Prostate gland (tissue), 2 donors: ENCODE results near the gene GPR17. TPM values are rescaled to one million over a fixed set of nuclear protein-coding genes. Genes with fewer than 3 reads are reported as not detected.

ENCODE experiments used
- DNase-seq: peaks from one replicate; pipeline ENCODE4 v3.0.0-alpha.2; 2019; ENCODE audit warnings: low spot score
- H3K27ac ChIP-seq, 2 donors: fragments of 200-600 bp; sonication (generic); 2 replicates each; pipeline ENCODE4 v1.5.1; 2017 to 2019
- H3K27me3 ChIP-seq: fragments of 200-600 bp; sonication (generic); replicated peaks from 2 replicates; pipeline ENCODE4 v1.5.1; 2019; ENCODE audit not compliant: insufficient read depth
- H3K36me3 ChIP-seq, 2 donors: fragments of 200-600 bp; sonication (generic); 1 replicate in 1 of 2; 2 replicates in 1 of 2; pipeline versions ENCODE4 v1.5.1 to v1.8.1; 2017 to 2019
- H3K4me1 ChIP-seq: fragments of 200-600 bp; sonication (generic); replicated peaks from 2 replicates; pipeline ENCODE4 v1.5.1; 2019
- H3K4me3 ChIP-seq, 2 donors: fragments of 200-600 bp; sonication (generic); 2 replicates each; pipeline ENCODE4 v1.5.1; 2017 to 2019
- H3K9me3 ChIP-seq: fragments of 200-600 bp; sonication (generic); 2 replicates; pipeline ENCODE4 v1.5.1; 2017
- POLR2A ChIP-seq: fragments of 450-650 bp; IDR thresholded peaks from one replicate; pipeline ENCODE4 v1.6.1; 2016; ENCODE audit warnings: antibody characterized with exemption, mild to moderate bottlenecking
- POLR2AphosphoS5 ChIP-seq: sonication (generic); formaldehyde crosslinking; IDR thresholded peaks from one replicate; pipeline ENCODE4 v1.6.1; 2017; ENCODE audit warnings: antibody characterized with exemption
- WGBS: methylation state at CpG from one replicate; pipeline ENCODE4 v1.1.5; 2018; 5-methylcytosine and 5-hydroxymethylcytosine counted together
- intact Hi-C: fragments of 100-400 bp; cut with DNase I; formaldehyde crosslinking; loops from one replicate; pipeline ENCODE4 v1.14.2; 2022
- total RNA-seq, 2 donors: library from RNA; depleted of rRNA; stranded (reverse); fragments of >200 nt; gene quantifications; one replicate each; pipeline ENCODE4 v1.1.0, GENCODE V29; 2016
- TF ChIP-seq, protein P1 (sequence below), 4 experiments: fragments of 200-600 bp in 2 of 4; fragments of 450-650 bp in 2 of 4; sonication (generic) in 2 of 4; IDR thresholded peaks; 1 replicate in 3 of 4; 2 replicates in 1 of 4; pipeline ENCODE4 v1.5.1; 2016 to 2019; ENCODE audit warnings: antibody characterized with exemption in 4 of 4, mild to moderate bottlenecking in 2 of 4, moderate library complexity in 2 of 4

Gene GPR17
- total RNA-seq, 2 donors from 2014 or later: not detected

DNA sequence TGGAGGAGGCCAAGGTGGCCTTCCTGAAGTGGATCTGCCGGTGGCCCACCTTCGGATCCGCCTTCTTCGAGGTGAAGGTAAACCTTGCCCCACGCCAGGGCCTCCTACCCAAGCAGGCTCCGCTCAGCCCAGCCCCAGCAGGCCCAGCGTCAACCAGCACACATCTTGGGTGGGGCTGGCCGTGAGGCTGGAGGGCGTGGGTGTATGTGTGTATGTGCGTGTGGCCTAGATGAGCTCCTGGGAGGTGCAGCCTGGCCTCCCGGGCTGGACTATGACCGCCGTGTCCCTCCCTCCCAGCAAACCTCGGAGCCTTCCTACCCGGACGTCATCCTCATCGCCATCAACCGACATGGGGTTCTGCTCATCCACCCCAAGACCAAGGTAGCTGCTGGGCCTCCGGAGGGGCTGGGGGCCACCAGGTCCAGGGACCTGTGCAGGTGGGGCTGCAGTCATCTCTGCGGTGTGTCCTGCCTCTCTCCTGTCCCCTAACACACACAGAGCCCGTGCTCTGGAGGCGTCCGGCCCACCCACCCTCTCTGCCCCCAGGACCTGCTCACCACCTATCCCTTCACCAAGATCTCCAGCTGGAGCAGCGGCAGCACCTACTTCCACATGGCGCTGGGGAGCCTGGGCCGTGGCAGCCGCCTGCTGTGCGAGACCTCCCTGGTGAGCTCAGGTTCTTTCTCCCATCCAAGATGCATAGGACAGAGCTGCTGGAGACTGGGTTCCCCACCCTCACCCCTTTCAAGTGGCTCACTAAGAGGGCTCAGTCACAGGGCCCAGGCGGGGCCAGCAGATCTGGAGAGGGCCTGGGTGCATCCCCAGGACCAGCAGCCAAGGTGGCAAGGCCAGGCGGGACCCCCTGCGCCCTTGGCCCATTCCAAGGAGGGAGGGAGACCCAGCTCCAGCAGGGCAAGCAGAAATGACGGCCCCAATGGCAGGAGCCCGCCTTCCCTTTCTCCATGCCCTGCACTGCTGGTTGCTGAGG, 9.4 kb upstream of the GPR17 start:
- H3K4me3 ChIP-seq: no peak overlapping the region
- H3K36me3 ChIP-seq: no peaks in the 10 kb centered on the region
- H3K27ac ChIP-seq: no peak overlapping the region
- TF ChIP-seq POLR2AphosphoS5: no peak
- TF ChIP-seq, protein P1, sequence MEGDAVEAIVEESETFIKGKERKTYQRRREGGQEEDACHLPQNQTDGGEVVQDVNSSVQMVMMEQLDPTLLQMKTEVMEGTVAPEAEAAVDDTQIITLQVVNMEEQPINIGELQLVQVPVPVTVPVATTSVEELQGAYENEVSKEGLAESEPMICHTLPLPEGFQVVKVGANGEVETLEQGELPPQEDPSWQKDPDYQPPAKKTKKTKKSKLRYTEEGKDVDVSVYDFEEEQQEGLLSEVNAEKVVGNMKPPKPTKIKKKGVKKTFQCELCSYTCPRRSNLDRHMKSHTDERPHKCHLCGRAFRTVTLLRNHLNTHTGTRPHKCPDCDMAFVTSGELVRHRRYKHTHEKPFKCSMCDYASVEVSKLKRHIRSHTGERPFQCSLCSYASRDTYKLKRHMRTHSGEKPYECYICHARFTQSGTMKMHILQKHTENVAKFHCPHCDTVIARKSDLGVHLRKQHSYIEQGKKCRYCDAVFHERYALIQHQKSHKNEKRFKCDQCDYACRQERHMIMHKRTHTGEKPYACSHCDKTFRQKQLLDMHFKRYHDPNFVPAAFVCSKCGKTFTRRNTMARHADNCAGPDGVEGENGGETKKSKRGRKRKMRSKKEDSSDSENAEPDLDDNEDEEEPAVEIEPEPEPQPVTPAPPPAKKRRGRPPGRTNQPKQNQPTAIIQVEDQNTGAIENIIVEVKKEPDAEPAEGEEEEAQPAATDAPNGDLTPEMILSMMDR (IDR thresholded peaks at IDR 0.05): no peak
- TF ChIP-seq POLR2A: no peak
- H3K9me3 ChIP-seq: no peaks in the 10 kb centered on the region
- no peaks in the 10 kb centered on the region for H3K4me1 ChIP-seq
- intact Hi-C loops: no loop called here
- DNase-seq: no peak
- 87% methylated on average over 30 of the region's 33 CpGs for WGBS
- no peaks in the 10 kb centered on the region for H3K27me3 ChIP-seq

DNA sequence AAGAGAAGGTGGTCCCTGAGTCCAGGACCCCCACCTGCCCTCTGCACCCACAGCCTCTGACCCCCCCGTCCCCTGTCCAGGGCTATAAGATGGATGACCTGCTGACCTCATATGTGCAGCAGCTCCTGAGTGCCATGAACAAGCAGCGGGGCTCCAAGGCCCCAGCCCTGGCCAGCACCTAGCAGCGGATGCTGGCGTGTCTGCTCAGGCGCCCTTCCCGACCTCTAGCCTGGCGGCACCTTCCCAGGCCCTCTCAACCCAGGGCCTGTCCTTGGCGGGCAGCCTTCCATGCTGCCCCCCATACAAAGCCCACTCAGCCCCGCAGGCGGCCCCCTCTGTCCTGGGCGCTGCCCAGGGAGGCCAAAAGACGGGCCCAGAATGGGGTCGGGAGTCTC, 8.7 kb upstream of the GPR17 start:
- H3K27me3 ChIP-seq: no peaks in the 10 kb centered on the region
- H3K4me3 ChIP-seq: no peak overlapping the region
- H3K36me3 ChIP-seq: no peaks in the 10 kb centered on the region
- H3K9me3 ChIP-seq: no peaks in the 10 kb centered on the region
- H3K4me1 ChIP-seq: no peaks in the 10 kb centered on the region
- 76% methylated on average over 12 of the region's 13 CpGs for WGBS
- no peak overlapping the region for H3K27ac ChIP-seq
- DNase-seq: no peak
- intact Hi-C loops: no loop called here
- TF ChIP-seq POLR2A: no peak
- TF ChIP-seq POLR2AphosphoS5: no peak
- TF ChIP-seq, protein P1 (IDR thresholded peaks at IDR 0.05): no peak

DNA sequence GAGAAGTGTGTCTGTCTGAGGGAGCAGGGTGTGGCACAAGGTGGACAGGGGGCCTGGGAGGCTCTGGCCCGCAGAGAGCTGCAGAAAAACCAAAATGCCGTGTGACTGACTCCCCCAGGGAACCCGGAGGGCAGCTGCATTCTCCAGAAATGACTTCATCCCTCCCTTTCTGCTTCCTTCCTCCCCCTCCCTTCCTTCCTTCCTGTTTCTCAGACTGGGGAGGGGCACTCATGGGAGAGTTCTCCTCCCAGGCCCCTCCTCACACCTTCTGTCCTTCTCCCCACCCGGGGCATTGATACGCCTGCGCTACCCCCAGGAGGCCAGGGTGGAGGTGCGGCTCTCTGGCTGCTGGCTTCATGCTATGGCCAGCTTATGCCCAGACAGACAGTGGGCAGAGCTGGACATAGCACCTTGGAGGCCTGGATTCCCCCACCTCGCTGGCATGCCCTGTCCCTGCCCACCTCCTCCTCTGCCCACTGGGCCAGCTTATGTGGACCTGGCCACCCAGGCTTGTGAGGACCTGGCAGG, 8.2 kb upstream of the GPR17 start:
- 50% methylated on average over 8 of the region's 8 CpGs for WGBS
- Histone ChIP-seq H3K4me1 (no peaks in the 10 kb centered on the region), H3K9me3 (no peaks in the 10 kb centered on the region), H3K27me3 (no peaks in the 10 kb centered on the region), H3K27ac (peak overlapping the region in 1 of 2 donors; percentile 5), H3K36me3 (no peaks in the 10 kb centered on the region), H3K4me3 (no peak overlapping the region)
- DNase-seq: no peak
- intact Hi-C loops: no loop called here
- TF ChIP-seq POLR2A (no peak), POLR2AphosphoS5 (no peak)
- TF ChIP-seq, protein P1 (IDR thresholded peaks at IDR 0.05): no peak

DNA sequence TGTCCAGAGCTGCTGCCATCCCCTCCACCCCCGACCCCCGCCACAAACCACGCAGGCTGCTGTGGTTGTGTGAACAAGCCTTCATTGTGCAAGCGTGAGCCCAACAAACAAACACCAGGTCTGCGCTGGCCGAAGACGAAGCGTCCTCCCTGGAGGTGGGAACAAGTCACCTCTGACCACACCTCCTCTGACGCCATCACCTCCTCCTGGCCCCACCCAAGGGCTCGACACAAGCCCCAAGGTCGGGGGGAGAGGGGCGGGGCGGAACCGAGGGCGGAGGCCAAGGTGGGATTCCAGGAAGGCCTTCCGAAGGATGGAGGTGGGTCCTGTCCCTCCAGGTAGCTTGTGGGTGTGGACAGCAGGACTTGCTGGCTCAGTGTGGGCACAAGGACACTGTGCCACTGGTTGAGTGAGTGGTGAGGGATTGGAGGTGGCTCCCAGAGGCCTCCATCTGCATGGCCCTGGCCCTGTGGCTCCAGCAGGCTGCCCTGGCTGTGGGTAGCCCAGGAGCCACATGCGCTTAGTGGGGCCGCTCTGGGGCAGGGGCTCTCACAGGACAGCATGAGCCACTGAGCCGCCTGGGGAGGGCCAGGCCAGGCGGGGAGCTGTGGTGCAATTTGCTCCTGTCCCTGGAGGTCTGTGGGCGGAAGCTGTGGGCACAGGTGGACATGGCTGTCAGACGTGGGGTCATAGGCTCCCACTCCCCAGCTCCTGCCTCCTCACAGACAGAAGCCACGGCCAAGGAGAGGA, 7.4 kb upstream of the GPR17 start:
- no peak overlapping the region for H3K4me3 ChIP-seq
- WGBS: 69% methylated on average over 23 of the region's 23 CpGs
- TF ChIP-seq, protein P1 (IDR thresholded peaks at IDR 0.05): no peak
- TF ChIP-seq POLR2A (no peak), POLR2AphosphoS5 (no peak)
- H3K4me1 ChIP-seq: no peaks in the 10 kb centered on the region
- no peaks in the 10 kb centered on the region for H3K27me3 ChIP-seq
- DNase-seq: no peak
- intact Hi-C loops: no loop called here
- H3K27ac ChIP-seq: peak overlapping the region in 1 of 2 donors; percentile 5
- no peaks in the 10 kb centered on the region for H3K9me3 ChIP-seq
- no peaks in the 10 kb centered on the region for H3K36me3 ChIP-seq
